GM21723 (cell line): ENCODE results near the gene TEPSIN.

Experiments used
- ATAC-seq: cut with Tn5 transposase; IDR thresholded peaks from one replicate; pipeline ENCODE4 v1.9.1; 2021; ENCODE audit warnings: mild to moderate bottlenecking, moderate library complexity; ENCODE audit not compliant: unreplicated experiment

TEPSIN gene

DNA sequence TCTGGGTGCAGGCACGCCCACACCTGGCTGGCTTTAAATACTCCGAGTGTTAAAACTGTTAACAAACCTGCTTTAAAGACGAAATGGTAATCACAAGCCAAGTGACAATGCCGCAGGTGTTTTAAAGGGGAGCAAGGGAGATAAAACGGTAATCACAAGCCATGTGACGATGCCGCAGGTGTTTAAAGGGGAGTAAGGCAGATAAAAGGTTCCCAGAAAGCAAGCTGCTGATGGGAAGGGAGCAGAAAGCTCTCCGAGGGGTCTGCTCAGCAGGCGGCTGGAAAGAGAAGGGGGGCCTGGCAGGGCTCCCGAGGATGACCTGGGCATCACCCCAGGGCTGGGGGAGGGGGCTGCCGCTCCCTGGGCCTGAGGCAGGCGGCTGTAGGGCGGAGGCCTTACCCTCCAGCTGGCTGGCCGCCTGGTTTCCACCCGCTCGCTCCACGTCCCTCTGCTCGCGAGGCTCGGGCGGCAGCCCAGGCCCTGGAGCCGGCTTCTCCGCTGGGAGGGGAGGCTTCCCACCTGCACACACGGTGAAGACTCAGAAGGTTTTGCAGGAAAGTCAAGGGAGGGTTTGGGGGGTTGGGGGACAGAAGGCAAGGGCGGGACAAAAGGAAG lies 12.3 kb upstream of the TEPSIN start:
- no peak for ATAC-seq

GRCh38 chr17:81250286-81251093 lies 11.6 kb upstream of the TEPSIN start:
- no peak for ATAC-seq

DNA sequence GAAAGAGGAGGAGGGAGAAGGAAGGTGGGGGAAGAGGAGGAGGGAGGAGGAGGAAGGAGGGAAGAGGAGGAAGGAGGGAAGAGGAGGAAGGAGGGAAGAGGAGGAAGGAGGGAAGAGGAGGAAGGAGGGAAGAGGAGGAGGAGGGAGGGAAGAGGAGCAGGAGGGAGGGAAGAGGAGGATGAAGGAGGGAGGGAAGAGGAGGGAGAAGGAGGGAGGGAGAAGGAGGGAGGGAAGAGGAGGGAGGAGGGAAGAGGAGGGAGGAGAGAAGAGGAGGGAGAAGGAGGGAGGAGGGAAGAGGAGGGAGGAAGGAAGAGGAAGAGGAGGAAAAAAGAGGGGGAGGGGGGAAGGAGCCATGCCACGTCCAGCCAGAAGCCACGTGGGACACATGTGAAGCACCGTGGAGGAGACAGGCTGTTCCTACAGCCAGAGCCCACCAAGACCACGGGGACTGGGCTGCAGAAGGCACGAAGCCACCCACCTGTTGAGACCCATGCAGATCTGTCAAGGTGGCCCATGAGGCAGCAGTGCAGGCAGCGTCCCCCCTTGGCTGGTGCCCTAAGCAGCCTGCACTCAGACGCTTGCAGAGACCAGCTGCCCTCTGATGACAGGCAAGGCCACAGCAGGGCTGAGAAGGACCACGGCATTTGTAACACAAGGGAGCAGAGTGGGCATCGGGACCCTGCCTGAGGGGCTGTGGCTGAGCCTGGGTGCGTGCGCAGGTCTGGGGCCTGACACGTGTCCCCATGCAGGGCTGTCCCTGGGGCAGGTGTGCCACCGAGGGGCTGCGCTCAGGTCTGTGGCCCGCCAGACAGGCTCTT lies 10.6 kb upstream of the TEPSIN start:
- ATAC-seq: no peak

DNA sequence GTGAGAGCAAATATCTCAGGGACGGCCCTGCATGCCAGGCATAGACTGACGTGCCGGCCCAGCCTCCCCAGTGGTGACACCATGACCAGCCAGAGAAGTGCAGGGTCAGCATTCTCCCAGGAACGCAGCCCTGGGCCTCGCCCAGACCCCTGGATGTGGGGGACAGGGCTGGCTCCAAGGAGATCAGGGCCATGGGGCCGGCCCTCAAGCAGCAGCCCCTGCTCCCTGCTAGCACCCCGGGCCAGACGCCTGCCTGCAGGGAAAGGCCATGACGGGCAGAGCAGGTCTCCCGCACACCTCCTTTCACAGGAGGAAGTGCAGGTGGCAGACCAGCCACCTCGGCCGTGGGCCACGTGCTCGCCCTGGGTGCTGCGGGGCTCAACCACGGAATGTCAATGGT lies 9.8 kb upstream of the TEPSIN start:
- no peak for ATAC-seq

GRCh38 chr17:81247339-81247990 lies 8.6 kb upstream of the TEPSIN start:
- no peak for ATAC-seq

DNA sequence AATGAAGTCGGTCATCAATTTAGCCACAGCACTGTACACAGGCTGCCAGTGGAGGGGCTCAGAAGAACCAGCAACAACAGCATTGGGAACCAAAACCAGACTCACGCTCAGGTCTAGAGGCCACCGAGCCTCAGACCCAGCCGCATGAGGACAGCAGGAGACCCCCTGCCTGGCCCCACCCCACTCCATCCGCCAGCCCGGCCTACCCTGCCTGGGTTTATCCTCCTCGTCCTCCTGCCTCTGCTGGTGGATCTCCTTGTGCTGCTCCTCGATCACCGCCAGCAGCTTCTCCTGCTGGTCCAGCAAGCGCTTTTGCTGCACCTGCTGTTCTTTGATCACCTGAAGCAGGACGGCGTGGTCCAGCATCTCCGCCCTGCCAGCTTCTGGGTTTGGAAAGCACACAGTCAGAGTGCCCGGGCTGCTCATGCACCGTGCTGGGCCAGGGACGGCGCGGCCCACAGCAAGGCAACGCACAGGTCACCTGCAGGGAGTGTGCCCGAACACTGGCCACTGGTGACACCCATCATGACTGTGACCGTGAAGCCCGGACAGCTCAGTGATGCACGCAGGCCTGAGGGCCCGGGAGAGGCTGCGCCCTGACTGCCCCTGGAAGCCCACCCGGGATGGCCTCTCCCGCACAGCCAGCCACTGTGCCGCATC lies 8.0 kb upstream of the TEPSIN start:
- no peak for ATAC-seq

DNA sequence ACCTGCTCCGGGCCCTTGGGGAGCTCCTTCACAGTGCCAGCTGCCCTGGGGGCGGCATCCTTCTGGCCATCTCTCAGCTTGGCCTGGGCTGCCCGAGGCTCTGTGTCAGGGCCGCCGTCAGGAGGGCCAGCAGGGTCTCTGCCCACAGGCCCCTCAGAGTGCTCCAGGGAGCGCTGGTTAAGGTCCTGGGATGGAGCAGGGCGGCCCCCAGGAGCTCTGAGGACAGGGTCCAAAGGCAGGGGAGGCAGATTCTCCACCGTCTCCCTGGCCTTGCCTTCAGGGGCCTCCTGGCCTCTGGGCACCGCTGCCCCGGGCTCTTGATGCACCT lies 7.5 kb upstream of the TEPSIN start:
- no peak for ATAC-seq

GRCh38 chr17:81245665-81246342 lies 6.9 kb upstream of the TEPSIN start:
- ATAC-seq: no peak

DNA sequence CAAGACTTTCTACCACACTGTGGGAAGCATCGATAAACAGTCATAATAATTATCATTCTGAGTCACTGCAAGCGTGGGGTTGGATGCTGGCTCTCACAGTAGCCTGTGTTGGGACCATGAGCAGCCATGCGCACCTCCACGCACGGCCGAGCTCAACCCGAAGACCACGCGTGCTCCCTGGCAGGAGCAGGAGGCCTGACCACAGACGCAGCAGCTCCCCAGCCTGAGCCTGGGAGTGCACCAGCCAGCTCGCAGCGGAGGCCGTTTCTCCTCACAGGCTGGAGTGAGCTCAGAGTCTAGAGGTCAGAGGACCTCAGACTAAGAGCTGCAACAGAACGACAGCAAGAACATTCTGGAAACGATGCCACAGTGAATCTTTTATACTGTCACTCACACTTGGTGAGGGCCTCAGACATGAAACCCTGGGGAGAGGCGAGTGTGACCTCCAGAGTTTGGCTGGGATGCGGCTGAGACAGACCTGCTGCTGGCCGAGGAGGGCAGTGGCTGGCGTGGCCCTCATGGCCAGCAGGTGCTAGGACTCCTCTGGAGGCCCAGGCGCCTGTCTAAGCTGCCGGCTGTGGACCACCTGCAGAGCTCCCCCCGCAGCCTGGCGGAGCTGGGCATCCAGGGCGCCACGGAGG lies 6.3 kb upstream of the TEPSIN start:
- no peak for ATAC-seq

DNA sequence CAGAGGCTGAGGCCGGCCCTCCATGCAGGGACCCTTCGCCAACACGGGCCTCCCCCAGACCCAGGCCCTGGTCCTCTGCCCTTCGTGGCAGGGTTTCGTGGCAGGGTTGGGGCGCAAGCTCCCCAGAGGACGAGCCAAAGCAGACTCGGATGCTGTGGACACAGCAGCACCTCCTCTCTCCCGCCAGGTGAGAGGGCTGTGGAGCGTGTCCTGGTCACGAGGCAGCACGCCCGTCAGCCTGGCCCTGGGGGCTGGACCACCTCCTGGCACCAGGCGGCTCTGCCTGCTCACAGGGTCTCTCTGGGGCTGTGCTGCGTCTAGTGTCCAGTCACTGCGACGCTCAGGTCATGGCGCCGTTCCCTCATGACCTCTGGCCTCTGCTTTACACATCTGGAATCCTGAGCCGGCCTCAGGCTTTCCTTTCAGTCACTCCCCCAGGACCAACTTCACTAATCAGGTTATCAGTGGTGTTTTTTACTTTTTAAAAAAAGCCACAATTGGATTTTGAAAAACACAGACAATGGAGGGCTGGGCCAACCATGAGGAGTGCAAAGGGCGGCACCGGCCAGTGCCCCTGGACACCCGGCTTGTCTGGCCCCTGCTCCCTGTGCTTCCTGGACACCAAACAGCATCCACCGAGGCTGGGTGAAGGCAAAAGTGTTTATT lies 5.6 kb upstream of the TEPSIN start:
- no peak for ATAC-seq

DNA sequence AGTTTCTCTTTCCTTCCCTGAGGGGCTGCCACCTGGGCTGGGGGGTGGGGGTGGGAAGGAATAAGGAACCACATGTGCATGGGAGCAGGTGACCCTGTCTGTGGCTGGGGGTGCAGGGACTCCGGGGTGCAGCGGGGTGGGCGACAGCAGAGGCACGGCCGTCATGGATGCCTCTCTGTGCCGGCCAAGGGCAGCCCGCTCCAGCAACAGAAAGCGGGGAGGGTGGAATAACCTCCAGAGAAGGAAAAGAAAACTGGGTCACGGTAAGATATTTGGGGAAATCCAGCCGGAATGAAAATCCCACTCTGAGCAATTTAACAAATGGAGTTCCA lies 4.4 kb upstream of the TEPSIN start:
- no peak for ATAC-seq

GRCh38 chr17:81242421-81243332 lies 3.8 kb upstream of the TEPSIN start:
- ATAC-seq: no peak

DNA sequence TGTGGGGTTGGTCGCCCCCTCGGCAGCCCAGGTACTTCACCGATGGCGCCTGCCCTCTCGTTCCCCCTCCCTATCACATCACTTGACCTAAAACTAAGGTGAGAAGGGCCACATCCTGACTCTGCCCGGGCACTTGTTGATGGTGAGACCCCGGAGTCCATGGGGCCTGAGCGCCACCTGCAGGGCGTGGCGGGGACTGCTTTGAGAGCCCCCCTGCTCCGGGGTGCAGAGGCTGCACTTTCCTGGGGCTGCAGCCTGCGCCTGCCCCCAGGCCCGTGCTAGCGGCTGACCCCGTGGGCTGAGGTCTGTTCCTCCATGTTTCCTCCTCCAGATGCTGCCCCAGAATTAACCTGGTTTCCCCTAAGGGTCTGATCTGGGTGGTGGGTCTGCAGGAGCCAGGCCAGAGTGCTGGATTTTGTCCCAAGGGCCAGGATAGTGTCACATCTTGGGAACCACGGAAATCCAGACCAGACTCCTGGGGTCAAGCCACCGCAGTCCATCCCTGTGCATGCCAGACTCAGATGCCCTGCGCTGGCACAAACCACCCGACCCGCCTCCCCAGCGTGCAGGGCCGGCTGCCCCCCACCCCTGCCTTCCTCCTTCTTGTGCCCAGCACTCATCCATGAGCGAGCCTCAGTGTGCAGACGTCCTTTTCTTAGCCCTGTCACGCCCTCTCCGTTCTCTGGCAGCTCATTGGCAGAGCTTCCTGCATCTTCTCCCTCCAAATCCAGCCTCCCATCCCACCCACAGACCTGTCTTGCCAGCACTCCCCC lies 3.0 kb upstream of the TEPSIN start:
- ATAC-seq: no peak

GRCh38 chr17:81241203-81241602 lies 2.3 kb upstream of the TEPSIN start:
- ATAC-seq: no peak

- ATAC-seq: no peak
These were observed 1.9 kb upstream of the TEPSIN start for GRCh38 chr17:81240761-81241160.

DNA sequence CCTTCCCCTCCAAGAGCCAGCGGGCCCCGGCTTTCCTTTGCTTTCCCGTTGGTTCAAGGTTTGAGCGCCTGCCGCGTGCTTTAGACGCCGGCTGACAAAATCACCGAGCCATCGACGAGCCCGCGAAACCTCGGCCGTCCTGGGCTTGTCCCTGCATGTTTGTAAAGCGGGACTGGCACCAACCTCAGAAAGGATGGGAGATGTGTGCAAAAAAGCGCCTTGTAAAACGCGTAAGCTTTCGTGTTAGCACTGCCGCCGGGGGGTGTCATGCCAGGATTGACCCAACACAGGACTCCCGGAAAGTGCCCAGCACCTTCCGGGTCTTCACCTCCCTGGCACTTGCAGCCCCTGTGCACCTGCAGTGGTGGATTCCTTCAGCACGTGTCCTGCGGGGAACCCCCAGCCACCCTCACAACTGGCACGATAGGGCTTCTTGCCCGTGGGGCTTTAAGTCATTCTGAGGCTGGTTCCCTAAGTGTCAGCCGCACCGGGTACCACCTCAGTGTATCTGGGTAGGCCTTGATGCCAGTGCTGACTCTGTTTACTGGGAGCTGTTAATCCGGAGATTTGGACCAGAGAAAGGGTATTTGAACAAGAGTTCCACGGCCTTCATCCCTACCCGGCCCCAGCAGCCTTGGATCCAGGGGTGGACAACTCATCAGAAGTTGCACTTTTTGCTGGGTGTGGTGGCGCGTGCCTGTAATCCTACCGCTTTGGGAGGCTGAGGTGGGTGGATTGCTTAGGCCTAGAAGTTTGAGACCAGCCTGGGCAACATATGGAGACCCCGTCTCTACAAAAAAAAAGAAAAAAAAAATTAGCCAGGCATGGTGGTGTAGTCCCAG lies 1.1 kb upstream of the TEPSIN start:
- no peak for ATAC-seq

DNA sequence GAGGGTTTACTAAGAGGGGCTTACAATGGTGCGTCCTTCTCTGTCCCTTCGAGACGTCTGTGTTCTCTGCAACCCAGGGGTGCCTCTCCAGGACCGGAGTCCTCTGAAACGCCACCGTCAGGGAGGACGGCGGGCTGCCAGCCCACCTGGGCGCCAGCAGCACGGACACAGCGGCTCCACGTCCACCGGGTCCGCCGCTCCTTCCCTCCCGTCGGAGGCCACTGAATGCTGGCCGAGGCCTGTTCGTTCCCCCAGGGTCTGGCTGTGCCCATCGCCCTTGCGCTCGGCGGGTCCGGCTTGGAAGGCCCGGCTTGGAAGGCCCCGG lies 403 bp downstream of the TEPSIN start:
- peak; percentile 1 for ATAC-seq
